HG02884 (cell line): ENCODE results near the gene GRID2.
"Not testable (repeated sequence)": the region's sequence is repeated elsewhere in the genome, so short reads cannot be mapped to it uniquely, and the experiment has no call there.

Experiments
- ATAC-seq: cut with Tn5 transposase; IDR thresholded peaks from one replicate; pipeline ENCODE4 v1.9.1; 2021; ENCODE audit warnings: mild to moderate bottlenecking, moderate library complexity; ENCODE audit not compliant: unreplicated experiment

GRID2 gene

DNA sequence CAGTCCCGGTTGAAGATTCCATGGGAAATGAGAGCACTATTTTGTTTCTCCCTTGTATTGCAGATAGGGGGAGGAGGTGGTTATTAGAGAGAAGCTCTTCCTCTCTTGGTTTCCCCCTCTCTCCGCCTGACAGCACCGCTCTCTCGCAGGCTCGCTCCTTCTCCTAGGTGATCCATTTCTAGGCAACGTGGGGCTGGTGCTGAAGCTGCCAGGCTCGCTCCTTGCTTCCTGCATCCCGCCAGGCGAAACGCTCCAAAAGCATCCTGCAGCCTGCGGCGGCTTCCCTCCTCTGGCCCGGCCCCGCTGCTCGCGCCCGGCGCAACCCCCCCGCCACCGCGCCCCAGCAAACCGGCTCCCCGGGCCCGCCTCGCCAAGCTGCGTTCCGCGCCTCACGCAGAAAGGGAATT is at the start of gene GRID2:
GRID2 (plus strand) TSS at position 346 of the 407 bp plus-strand sequence.
- no peak for ATAC-seq

DNA sequence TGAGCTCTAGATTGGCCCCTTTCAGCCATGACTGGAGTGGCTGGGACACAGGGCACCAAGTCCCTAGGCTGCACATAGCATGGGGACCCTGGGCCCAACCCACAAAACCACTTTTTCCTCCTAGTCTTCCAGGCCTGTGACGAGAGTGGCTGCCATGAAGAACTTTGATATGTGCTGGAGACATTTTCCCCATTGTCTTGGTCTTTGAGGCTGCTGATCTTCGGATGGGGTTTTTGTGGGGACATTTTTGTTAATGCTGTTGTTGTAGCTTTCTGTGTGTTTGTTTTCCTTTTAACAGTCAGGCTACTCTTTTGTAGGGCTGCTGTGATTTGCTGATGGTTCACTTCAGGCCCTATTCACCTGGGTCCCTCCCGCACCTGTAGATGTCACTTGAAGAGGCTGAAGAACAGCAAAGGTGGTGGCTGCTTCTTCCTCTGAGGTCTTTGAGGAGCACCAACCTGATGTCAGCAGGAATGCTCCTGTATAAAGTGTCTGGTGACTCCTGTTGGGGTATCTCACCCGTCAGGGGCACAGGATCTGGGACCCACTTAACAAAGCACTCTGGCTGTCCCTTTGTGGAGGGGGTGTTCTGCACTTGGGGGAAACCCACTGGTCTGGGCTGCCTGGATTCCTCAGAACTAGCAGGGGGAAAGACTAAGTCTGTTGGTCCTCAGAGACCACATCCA is 49.6 kb upstream of the GRID2 start:
- no peak for ATAC-seq

DNA sequence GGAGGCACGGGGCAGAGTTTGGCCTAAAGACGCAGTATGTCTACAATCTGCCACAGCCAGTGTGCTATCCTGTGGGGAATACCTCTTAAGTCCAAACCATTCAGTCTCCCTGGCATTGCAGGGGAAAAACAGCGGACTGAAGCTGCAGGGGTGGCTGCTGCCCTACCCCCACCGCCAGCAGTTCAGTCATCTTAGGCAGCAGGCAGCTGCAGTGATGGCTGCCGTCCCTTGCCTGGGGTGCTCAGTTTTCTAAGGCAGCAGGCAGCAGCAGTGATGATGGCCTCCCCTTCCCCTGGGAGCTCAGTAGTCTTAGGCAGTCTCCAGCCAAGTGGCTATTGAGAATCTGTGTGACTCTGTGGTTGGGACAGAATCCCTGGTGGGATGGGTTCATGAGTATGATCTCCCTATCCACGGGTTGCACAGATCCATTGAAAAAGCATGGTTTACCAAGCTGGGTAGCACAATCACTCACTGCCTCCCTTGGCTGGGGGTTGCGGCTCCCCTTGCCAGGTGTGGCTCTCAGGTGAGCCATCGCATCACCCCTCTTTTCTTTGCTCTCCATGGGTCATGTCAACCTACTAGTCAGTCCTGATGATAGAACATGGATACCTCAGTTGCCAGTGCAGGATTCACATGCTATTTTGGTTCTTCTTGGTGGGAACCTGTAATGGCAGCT is 48.9 kb upstream of the GRID2 start:
- ATAC-seq, result no peak

DNA sequence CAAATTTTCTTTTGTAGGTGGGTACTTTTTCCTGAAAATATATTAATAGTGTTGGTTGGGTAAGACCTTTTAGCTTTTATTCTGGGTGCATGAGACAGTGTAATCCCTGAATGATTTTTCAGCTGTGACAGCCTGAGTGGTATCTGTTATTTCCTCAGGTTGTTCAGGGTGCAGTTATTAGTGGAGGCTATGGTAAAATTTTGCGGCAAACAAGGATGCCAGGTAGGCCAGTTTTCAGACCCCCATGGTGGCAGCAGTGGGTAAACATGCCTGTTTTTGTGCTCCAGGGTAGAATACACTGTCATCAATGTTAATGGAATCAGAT is 47.9 kb upstream of the GRID2 start:
- ATAC-seq, result no peak

DNA sequence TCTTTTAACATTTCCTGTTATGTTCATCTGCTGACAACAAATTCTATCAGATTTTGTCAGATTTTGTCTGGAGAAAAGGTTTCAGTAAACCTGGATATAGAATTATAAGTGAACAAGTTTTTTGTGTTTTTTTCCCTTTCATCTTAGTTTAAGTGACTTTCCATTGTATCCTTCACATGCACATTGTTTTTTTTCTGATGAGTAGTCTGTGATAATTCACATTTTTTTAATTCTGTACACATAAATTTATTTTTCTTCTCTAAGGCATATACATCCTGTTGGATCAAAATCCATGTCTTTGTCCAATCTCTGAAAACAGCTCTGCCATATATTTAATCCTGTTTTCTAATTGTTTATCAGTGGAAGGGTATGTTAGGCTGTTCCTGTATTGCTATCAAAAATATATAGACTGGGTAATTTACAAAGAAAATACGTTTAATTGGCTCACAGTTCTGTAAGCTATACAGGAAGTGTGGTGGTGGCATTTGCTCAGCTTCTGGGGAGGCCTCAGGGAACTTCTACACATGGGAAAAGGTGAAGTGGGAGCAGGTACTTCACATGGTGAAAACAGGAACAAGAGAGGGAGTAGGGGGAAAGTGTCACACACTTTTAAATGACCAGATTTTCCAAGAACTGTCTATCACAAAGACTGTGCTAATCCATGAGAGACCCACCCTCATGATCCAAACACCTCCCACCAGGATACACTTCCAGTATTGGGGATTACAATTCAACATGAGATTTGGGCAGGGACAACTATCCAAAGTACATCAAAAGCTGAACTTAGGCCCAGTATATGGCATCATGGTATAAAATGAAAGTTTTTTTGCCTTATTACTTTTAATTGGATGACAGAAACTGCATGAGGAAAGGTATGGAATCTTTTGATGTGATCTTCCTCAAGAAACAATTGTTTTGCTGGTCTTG is 45.6 kb upstream of the GRID2 start:
- ATAC-seq, result no peak

DNA sequence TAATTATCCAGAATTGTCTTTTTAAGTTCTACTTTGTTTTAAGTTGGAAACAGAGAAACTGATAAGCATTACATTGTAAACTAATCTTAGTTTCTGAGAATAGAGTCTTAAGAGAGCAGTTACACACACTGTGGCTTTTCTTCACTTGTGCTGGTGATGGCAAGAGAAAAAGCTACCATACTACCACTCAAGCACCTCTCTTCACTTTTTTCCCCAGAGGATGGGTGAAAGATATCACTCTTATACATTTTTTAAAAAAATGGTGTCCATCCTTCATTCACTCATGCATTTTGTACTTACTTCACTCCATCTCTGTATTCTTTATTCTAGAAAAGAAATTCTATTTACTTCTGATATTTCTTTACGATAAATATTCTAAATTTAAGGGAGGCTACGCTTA is 42.5 kb upstream of the GRID2 start:
- ATAC-seq, result no peak

DNA sequence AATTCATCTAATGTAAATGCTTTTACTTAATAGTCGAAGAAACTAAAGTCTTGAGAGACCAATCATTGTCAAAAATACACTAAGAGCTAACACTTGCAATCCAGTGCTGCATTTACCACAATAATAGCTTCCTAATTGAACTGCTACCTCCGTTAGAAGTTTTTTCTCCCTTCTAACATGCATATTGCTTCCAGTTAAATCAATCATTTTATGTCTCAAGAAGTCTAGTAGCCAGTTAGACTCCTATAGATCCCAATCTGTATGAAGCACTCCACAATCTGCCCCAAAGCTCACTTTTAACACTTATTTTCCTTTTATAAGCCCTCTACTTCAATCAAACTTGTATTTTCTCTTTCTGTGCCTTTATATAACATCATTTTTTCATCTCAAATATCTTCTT is 41.4 kb upstream of the GRID2 start:
- no peak for ATAC-seq

DNA sequence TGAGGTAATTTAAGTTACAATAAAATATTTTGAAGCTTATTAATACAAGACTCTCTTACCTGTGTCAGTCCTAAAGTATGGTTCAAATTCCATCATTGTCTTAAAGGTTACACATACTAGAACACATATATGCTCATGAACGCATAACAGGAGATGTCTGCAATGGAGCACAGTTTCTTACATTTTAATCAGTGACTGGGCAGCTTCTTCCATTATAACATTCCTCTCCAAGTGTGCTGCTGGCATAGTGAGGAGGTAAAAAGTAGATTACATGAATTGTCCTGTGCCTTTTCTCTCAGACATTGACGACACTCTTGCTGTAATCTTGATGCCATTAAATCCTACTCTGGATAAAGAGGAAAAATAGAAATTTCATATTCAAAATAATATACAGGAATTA is 40.8 kb upstream of the GRID2 start:
- no peak for ATAC-seq

DNA sequence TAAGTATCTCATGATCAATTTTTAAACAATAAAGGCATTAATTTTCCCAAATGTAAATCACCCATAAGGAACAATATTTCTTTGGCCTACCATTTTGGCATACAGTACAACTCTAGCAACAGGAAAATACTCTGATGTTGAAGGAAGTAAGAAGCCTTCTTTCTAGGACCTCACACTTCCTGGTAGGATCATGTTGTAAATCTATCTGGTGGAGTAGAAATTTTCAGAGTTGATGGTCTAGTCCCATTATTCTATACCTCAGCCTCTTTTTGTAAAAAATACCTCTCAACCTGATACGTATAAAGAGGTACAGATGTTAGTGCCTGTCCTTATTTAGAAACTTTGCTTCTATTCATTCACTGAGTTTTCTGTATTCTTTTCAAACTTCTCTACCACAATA is 40.2 kb upstream of the GRID2 start:
- ATAC-seq, result no peak

DNA sequence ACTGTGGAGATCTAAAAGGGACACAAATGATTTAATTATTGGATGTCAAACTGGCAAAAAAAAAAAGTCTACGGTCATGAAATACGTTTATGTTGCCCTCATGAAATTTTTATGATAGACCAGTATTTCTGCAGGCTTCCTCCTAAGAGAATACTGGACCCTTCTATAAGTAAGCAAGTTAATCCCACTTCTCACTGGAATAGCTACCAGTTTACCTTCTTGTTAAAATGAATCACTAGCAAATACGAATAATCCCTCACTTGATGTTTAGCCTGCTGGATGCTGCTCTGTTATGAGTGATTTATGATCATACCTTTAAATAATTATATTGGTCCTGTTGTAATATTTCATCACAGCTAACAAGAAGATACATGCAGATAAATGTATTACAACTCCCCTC is 39.6 kb upstream of the GRID2 start:
- ATAC-seq, result no peak

DNA sequence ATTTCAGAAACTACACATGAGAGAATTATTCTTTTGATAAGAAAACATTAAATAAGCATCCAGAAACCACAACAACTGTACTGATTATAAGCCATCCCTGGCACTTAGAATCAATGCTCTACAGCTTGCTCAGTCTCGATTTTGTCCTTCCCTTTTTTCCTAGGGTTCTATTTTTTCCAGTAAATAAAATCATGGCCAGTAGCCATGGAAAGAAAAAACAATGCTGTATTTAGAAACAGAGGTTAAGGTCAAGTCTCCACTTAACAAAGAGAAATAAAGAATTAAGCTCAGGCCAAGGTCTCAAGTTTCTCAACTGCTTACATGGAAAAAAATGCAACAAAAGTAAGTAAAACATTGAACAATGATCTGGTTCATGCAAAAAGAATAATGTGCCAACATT is 38.7 kb upstream of the GRID2 start:
- no peak for ATAC-seq

DNA sequence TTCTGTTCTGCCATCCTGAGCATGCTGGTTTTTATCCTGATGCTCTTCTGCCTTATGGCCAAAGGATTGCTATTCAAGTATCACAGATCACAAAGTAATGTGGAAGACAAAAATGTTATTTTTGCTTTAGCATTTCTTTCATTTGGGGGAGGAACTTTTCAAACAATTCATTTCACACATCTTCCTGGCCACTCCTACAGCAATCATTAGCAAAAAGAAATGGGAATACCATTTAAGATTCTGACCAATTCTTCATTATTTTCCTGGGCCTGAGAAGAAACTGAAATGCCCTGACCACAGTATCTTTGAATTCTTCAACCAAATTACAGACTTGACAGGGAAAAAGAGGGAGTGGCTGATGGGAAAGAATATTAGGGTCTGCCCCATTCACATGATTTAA is 38.0 kb upstream of the GRID2 start:
- no peak for ATAC-seq

DNA sequence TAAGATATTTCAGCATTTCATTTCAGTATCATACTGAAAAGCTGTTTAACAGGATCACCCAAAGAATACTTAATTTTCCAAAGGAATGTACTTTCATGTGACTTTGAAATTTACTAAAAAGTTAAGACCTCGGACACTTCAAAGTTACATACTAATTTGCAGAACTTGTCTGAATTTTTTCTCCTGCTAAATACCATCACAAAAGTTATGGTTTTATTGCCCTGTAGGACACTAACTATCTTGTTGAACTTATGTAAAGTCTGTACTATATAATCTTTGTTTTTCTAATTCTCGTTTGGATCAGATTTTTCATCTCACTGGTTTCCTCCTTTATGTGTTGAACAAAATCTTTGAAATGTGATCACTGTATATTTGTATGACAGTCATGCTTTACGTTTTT is 37.2 kb upstream of the GRID2 start:
- ATAC-seq, result no peak

DNA sequence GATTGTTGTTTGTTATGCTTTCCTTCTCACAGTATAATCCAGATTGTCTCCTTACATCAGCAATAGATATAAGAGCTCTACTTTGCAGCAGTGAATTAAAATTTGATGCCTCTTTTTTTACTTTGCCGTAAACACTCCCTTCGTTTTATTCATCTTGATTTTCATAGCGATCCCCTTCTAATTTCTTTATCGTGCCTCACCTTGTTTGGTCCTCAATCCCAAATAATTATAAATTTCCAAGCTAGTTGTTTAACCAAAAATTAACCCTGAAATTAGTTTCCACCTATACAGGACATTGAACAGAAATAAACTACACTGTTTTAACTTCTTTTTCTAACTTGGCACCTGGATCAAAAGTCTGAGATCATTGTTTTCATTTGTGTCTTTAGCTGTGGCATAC is 35.1 kb upstream of the GRID2 start:
- ATAC-seq, result no peak

DNA sequence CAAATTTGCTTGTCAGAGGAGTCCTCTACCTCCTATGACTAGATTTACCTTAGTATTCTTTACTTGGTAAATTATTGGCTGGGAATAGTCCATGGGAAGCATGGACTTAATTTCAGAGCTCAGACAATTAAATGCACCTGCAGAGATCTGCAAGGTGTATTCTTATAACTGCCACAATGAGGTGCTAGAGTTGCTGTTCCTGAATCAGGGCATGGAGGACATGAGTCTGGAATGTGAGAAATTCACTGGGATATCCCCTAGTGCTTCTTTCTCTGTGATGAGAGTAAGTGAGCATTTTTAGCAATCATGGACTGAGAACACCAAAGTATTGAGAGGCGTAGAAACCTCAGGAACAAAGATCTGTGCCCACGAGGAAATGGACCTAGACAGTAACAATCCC is 32.9 kb upstream of the GRID2 start:
- no peak for ATAC-seq

DNA sequence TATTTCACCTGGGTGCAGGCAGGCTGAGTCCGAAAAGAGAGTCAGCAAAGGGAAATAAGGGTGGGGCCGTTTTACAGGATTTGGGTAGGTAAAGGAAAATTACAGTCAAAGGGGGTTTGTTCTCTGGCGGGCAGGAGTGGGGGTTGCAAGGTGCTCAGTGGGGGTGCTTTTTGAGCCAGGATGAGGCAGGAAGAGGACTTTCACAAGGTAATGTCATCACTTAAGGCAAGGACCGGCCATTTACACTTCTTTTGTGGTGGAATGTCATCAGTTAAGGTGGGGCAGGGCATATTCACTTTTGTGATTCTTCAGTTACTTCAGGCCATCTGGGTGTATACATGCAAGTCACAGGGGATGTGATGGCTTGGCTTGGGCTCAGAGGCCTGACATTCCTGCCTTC is 32.2 kb upstream of the GRID2 start:
- not testable (repeated sequence) for ATAC-seq

DNA sequence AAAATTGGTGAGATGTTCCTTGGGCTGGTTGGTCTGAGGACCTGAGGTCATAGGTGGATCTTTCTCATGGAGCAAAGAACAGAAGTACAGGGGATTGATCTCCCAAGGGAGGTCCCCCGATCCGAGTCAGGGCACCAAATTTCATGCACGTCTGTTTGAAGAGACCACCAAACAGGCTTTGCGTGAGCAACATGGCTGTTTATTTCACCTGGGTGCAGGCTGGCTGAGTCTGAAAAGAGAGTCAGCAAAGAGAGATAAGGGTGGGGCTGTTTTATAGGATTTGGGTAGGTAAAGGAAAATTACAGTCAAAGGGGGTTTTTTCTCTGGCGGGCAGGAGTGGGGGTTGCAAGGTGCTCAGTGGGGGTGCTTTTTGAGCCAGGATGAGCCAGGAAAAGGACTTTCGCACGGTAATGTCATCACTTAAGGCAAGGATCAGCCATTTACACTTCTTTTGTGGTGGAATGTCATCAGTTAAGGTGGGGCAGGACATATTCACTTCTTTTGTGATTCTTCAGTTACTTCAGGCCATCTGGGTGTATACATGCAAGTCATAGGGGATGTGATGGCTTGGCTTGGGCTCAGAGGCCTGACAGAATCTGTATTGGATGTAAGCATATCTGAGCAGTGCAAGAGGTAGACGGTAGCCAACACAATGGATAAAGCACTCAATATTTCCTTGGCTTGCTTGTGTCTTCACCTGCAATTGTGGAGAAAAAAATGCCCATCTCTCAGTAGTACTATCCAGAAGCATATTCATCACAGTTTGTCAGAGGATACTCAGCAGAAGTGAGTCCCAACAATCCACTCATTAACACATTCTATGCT is 26.5 kb upstream of the GRID2 start:
- ATAC-seq, result not testable (repeated sequence)

DNA sequence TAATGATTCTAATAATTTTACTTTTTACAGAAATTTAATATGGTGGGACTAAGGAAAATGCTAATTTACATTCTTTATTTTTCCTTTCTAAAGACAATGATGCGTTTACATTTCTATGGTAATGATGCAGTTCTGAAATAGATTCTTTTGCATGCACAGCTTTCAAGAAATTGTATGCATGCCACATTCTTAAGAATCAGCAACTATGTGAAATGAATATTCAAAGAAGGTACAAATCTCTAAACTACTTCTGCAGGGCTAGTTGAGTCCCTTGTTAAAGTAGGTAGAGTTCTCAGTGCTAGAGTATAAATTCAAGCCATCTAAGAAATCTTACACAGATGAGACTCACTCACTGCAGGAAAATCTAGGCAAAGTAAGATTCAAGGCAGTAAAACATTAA is 24.5 kb upstream of the GRID2 start:
- ATAC-seq, result no peak

DNA sequence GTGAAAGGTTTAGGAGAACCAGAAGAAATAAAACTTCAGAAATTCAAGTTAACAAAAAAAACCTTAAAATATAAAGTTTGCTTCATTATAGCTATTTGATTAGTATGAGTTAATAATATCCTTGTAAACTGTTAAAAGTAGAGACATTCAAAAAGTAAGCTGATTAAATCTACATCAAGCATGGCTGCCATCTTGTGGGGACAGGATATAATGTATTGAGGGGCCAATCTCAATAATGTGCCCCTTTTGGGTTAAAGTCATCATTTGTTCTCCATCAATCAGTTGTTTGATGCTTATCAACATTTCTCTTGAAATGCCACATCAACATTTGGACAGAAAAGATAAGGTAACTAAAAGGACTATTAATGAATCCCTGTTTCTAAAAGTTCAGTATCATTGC is 4.6 kb upstream of the GRID2 start:
- ATAC-seq, result no peak

DNA sequence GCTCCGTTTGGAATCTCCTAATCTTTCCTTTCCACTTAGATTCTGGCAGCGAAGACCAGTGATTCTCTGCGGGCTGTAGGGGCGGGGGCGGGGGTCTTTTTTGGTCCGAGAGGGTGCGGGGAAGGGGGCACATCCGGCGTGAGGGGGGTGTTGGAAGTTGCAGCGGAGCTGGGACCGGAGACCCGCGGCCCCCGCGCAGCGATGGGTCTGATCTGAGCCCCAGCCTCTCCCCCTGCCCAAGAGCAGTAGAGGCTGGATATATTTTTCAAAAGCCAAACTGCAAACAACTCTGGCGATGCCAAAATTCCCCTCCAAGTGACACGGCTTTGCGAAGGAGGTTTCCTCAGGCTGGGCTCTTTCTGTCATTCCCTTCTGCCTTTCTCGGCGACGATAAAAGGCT is 355 bp downstream of the GRID2 start:
- no peak for ATAC-seq

DNA sequence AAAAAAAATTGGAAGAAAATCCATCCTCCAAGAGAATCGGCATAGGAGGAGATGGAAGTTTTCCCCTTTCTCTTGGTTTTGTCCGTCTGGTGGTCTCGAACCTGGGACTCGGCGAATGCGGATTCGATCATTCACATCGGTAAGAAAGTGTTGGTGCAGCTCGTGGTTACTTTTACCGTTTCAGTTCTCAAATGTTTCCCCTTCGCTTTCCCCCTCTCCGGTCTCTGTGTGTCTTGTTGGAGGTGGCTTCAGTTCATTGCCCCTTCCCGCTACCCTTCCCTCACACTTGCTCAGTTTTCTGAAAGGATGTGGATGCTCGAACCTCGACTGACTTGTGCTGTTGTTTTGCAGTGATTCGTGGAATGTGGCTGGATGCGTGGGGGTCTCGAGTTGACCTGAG is 840 bp downstream of the GRID2 start:
- no peak for ATAC-seq
